ENCODE measurements around the gene NAPG. TPM values are rescaled to one million over a fixed set of nuclear protein-coding genes. Genes with fewer than 3 reads are reported as not detected.

Gene NAPG
- total RNA-seq, 1 donor from 2014 or later = 26.0 TPM

DNA sequence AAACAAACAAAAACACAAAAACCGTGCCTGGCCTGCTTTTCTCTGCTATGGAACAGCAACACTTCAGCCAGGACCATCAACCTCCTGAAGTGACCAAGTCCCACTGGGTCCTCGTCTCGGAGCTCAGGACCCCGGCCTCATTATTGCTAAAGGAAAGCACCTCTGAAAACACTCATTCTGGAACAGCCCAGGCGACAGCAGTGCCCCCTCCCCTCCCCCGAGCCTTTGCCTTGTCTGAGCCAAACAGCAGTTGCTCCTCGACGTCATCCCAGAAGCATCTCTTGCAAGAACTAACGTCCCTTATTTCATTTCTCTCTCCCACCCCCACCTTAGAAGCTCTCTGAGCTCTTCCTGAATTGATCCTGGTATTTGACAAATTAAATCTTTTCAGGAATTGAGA, 44.0 kb upstream of the NAPG start:
- H3K36me3 ChIP-seq = peaks cover 0 to 9% of the 10 kb centered on the region in 2 donors
- TF ChIP-seq POLR2A (IDR thresholded peaks at IDR 0.05) (no peak), POLR2AphosphoS5 (IDR thresholded peaks at IDR 0.05; ENCODE audit: insufficient read depth in 1 of 2, low read depth in 1 of 2) (no peak)
- TF ChIP-seq, protein P1, sequence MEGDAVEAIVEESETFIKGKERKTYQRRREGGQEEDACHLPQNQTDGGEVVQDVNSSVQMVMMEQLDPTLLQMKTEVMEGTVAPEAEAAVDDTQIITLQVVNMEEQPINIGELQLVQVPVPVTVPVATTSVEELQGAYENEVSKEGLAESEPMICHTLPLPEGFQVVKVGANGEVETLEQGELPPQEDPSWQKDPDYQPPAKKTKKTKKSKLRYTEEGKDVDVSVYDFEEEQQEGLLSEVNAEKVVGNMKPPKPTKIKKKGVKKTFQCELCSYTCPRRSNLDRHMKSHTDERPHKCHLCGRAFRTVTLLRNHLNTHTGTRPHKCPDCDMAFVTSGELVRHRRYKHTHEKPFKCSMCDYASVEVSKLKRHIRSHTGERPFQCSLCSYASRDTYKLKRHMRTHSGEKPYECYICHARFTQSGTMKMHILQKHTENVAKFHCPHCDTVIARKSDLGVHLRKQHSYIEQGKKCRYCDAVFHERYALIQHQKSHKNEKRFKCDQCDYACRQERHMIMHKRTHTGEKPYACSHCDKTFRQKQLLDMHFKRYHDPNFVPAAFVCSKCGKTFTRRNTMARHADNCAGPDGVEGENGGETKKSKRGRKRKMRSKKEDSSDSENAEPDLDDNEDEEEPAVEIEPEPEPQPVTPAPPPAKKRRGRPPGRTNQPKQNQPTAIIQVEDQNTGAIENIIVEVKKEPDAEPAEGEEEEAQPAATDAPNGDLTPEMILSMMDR (IDR thresholded peaks at IDR 0.05) = no peak
- no peak overlapping the region for H3K4me3 ChIP-seq
- no peak for DNase-seq (ENCODE audit: extremely low spot score in 2 of 2)
- H3K27ac ChIP-seq = no peak overlapping the region
- peaks cover 24% of the 10 kb centered on the region for H3K4me1 ChIP-seq
- intact Hi-C loops (cut with DNase I) = no loop called here
- H3K27me3 ChIP-seq = no peaks in the 10 kb centered on the region
- H3K9me3 ChIP-seq = no peaks in the 10 kb centered on the region

DNA sequence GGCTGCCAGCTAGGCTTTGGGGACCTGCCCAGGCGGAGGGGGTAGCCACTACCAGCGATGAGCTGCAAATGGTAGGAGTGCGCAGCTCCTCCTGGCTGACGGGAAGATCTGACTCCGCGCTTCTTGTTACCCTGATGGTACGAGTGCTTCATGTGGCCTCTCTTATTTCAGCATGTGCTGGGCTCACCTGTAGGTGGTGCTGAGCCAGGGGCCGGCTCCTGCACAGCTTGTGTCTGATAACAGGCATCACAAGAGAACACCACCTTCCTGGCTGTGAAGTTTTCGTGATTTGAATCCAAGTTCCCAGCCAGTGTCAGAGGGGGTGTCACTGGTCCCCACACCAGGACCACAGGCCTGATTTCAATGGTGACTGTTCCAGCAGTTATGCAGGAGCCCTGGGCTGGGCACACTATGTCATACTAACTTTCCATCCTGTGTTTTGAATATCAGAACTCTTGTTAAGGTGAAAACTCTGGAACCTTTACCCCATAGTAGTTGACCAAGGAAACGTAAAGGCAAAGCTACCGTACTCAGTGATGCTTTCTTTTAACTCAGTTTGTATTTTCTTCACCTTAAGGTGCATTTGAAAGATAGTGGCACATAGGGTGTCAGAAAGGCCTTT, 43.4 kb upstream of the NAPG start:
- DNase-seq (ENCODE audit: extremely low spot score in 2 of 2) = no peak
- Histone ChIP-seq H3K9me3 (no peaks in the 10 kb centered on the region), H3K4me1 (peaks cover 23% of the 10 kb centered on the region), H3K36me3 (peaks cover 0 to 9% of the 10 kb centered on the region in 2 donors), H3K27me3 (no peaks in the 10 kb centered on the region), H3K27ac (no peak overlapping the region), H3K4me3 (no peak overlapping the region)
- TF ChIP-seq, protein P1 (IDR thresholded peaks at IDR 0.05) = no peak
- no peak for TF ChIP-seq POLR2AphosphoS5 (IDR thresholded peaks at IDR 0.05; ENCODE audit: insufficient read depth in 1 of 2, low read depth in 1 of 2)
- TF ChIP-seq POLR2A (IDR thresholded peaks at IDR 0.05) = no peak
- intact Hi-C loops (cut with DNase I) = no loop called here

DNA sequence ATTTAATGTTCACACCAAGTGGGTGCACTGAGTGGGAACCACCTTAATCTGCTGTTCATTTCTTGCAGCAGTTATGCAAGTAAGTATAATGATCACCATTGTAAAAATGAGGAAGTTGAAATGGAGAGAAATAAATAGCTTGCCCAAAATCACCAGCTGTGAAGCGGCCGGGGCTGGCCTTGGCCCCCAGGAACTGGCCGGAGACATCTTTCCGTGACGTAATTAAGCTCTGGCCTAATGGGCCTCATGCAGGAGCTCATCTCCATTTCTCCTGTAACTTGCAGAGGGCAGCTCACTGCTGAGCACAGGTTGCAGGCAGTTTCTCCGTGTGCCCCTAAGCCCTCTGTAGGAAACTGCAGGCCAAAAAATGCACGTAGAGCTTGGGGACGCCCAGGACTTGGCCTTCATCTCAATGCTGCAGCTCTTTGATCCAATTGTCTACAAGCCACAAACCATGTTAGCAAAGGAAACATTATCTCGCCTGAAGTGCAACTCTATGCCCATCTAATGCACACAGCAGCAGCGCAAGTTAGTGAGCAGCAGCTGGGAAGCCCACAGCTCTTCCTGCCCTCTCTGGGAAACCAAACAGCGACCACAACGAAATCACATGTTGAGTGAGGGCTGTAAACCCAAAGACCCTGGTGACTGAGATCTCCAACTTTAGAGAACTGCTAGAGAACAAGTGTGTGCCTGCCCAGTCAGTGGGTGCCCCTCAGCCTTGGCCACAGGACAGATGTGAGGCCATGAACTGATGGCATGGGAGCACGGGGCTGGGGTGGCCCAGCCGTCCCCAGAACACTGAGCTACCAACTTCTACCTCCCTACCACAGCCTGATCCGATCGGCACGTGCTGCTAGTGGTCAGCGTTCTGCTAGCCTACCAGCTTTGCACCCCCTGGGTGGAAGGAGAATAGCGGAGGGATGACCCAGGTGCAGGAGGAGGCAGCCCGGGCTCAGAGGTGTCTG, 42.6 kb upstream of the NAPG start:
- Histone ChIP-seq H3K36me3 (peaks cover 0 to 17% of the 10 kb centered on the region in 2 donors), H3K4me3 (no peak overlapping the region), H3K4me1 (peaks cover 25% of the 10 kb centered on the region), H3K9me3 (no peaks in the 10 kb centered on the region), H3K27me3 (no peaks in the 10 kb centered on the region), H3K27ac (no peak overlapping the region)
- intact Hi-C loops (cut with DNase I) = no loop called here
- TF ChIP-seq POLR2AphosphoS5 (IDR thresholded peaks at IDR 0.05; ENCODE audit: insufficient read depth in 1 of 2, low read depth in 1 of 2) (no peak), POLR2A (IDR thresholded peaks at IDR 0.05) (no peak)
- TF ChIP-seq, protein P1 (IDR thresholded peaks at IDR 0.05) = no peak
- DNase-seq (ENCODE audit: extremely low spot score in 2 of 2) = no peak

DNA sequence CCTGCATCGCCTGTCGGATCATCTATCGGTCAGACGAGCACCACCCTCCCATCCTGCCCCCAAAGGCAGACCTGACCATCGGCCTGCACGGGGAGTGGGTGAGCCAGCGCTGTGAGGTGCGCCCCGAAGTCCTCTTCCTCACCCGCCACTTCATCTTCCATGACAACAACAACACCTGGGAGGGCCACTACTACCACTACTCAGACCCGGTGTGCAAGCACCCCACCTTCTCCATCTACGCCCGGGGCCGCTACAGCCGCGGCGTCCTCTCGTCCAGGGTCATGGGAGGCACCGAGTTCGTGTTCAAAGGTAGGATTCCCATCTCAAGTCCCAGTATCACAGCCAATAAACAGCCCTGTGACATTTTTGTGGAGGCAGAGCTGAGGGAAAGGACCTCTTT, 40.4 kb upstream of the NAPG start:
- no peak for DNase-seq (ENCODE audit: extremely low spot score in 2 of 2)
- Histone ChIP-seq H3K4me3 (no peak overlapping the region), H3K27ac (no peak overlapping the region), H3K27me3 (no peaks in the 10 kb centered on the region), H3K36me3 (peaks cover 0 to 27% of the 10 kb centered on the region in 2 donors), H3K4me1 (peaks cover 30% of the 10 kb centered on the region), H3K9me3 (no peaks in the 10 kb centered on the region)
- TF ChIP-seq POLR2AphosphoS5 (IDR thresholded peaks at IDR 0.05; ENCODE audit: insufficient read depth in 1 of 2, low read depth in 1 of 2) = no peak
- no peak for TF ChIP-seq POLR2A (IDR thresholded peaks at IDR 0.05)
- TF ChIP-seq, protein P1 (IDR thresholded peaks at IDR 0.05) = no peak
- intact Hi-C loops (cut with DNase I) = no loop called here
